Cardiac muscle cell (in vitro differentiated cells and primary cell): Measurements from ENCODE around the gene BCAR3. TPM values are rescaled to one million over a fixed set of nuclear protein-coding genes. Genes with fewer than 3 reads are reported as not detected.

Experiments
- DNase-seq, 2 donors: peaks; one replicate each; pipeline versions ENCODE4 v3.0.0 to v3.0.0-alpha.2; 2010 to 2017; ENCODE audit warnings: low read depth in 1 of 2, low spot score in 1 of 2
- H3K27ac ChIP-seq: fragments of 200-600 bp; sonication (generic); 2 replicates; pipeline ENCODE4 v1.5.1; 2016
- H3K27me3 ChIP-seq: fragments of 200-600 bp; sonication (generic); 2 replicates; pipeline ENCODE4 v1.6.0; 2016; ENCODE audit warnings: control low read depth
- H3K36me3 ChIP-seq: fragments of 200-600 bp; sonication (generic); 2 replicates; pipeline ENCODE4 v1.5.1; 2016; ENCODE audit warnings: control low read depth
- H3K4me1 ChIP-seq: fragments of 200-600 bp; sonication (generic); 2 replicates; pipeline ENCODE4 v1.8.1; 2017; ENCODE audit warnings: low read depth, mild to moderate bottlenecking, mixed run types
- H3K4me3 ChIP-seq: fragments of 200-600 bp; sonication (generic); 2 replicates; pipeline ENCODE4 v1.5.1; 2016; ENCODE audit warnings: mild to moderate bottlenecking
- H3K9me3 ChIP-seq: fragments of 200-600 bp; sonication (generic); 2 replicates; pipeline ENCODE4 v1.5.1; 2017; ENCODE audit warnings: low read depth, mild to moderate bottlenecking, control low read depth
- CTCF ChIP-seq: IDR thresholded peaks from 2 replicates; pipeline ENCODE4 v1.5.1; 2012; ENCODE audit warnings: low read depth, mild to moderate bottlenecking, low read length
- polyA plus RNA-seq: library from polyadenylated mRNA; unstranded; fragments of >200 nt; fragmentation: Nextera tagmentation; extraction: Ambion mirVana; gene quantifications from 2 replicates; pipeline ENCODE4 v1.2.1, GENCODE V29; 2016
- total RNA-seq: library from RNA; depleted of rRNA; stranded (reverse); fragments of >200 nt; gene quantifications from 2 replicates; pipeline ENCODE4 v1.2.3, GENCODE V29; 2016

Gene BCAR3
- total and polyA plus RNA-seq, 2 experiments from 2014 or later, result 1.5 to 4.5 TPM

- DNase-seq, result no peak
- Histone ChIP-seq H3K27me3 (no peaks in the 10 kb centered on the region), H3K36me3 (no peaks in the 10 kb centered on the region), H3K27ac (no peak overlapping the region), H3K4me1 (peaks cover 25% of the 10 kb centered on the region), H3K9me3 (no peaks in the 10 kb centered on the region), H3K4me3 (no peak overlapping the region)
- TF ChIP-seq CTCF, result no peak
Measured at GRCh38 chr1:93704052-93704451, 22.4 kb upstream of the BCAR3 start.

- Histone ChIP-seq H3K36me3 (no peaks in the 10 kb centered on the region), H3K4me3 (no peak overlapping the region), H3K27me3 (no peaks in the 10 kb centered on the region), H3K9me3 (no peaks in the 10 kb centered on the region), H3K4me1 (peaks cover 21% of the 10 kb centered on the region), H3K27ac (no peak overlapping the region)
- no peak for TF ChIP-seq CTCF
- no peak for DNase-seq
Measured at GRCh38 chr1:93703643-93704042, 22.0 kb upstream of the BCAR3 start.

GRCh38 chr1:93702828-93703183 is 21.2 kb upstream of the BCAR3 start:
- Histone ChIP-seq H3K27ac (peak overlapping the region; percentile 35), H3K9me3 (no peaks in the 10 kb centered on the region), H3K36me3 (no peaks in the 10 kb centered on the region), H3K27me3 (no peaks in the 10 kb centered on the region), H3K4me3 (no peak overlapping the region), H3K4me1 (peaks cover 20% of the 10 kb centered on the region)
- no peak for TF ChIP-seq CTCF
- no peak for DNase-seq

GRCh38 chr1:93702111-93702827 is 20.6 kb upstream of the BCAR3 start:
- no peak for TF ChIP-seq CTCF
- Histone ChIP-seq H3K9me3 (no peaks in the 10 kb centered on the region), H3K27ac (peak overlapping the region; percentile 35), H3K27me3 (no peaks in the 10 kb centered on the region), H3K4me1 (peaks cover 20% of the 10 kb centered on the region), H3K4me3 (no peak overlapping the region), H3K36me3 (no peaks in the 10 kb centered on the region)
- peak in 1 of 2 donors; percentile 74 for DNase-seq

GRCh38 chr1:93701629-93702028 is 20.0 kb upstream of the BCAR3 start:
- H3K27me3 ChIP-seq, result peaks cover 5% of the 10 kb centered on the region
- no peaks in the 10 kb centered on the region for H3K36me3 ChIP-seq
- no peaks in the 10 kb centered on the region for H3K9me3 ChIP-seq
- H3K4me1 ChIP-seq, result peaks cover 20% of the 10 kb centered on the region
- no peak overlapping the region for H3K4me3 ChIP-seq
- TF ChIP-seq CTCF, result no peak
- H3K27ac ChIP-seq, result no peak overlapping the region
- peak in 1 of 2 donors; percentile 87 for DNase-seq
